Mesendoderm (in vitro differentiated cells): ENCODE results near the gene PTPRD.

Source experiments
- DNase-seq: peaks from one replicate; pipeline ENCODE4 v3.0.0; 2013
- H2AK5ac ChIP-seq: 2 replicates; pipeline ENCODE4 v1.6.1; 2013; ENCODE audit warnings: low read length, inconsistent platforms
- H2BK120ac ChIP-seq: 2 replicates; pipeline ENCODE4 v1.6.1; 2013; ENCODE audit warnings: low read depth, mild to moderate bottlenecking, low read length, moderate library complexity, mixed read lengths
- H2BK15ac ChIP-seq: replicated peaks from 2 replicates; pipeline ENCODE4 v1.6.1; 2013; ENCODE audit warnings: low read depth, mild to moderate bottlenecking, moderate library complexity
- H2BK5ac ChIP-seq: 2 replicates; pipeline ENCODE4 v1.6.1; 2013; ENCODE audit warnings: low read length, inconsistent platforms
- H3K18ac ChIP-seq: 2 replicates; pipeline ENCODE4 v1.6.1; 2013; ENCODE audit warnings: mild to moderate bottlenecking, low read length, mixed read lengths
- H3K23ac ChIP-seq: one replicate; pipeline ENCODE4 v1.6.1; 2013; ENCODE audit warnings: low read length
- H3K27ac ChIP-seq: 2 replicates; pipeline ENCODE4 v1.5.1; 2013; ENCODE audit warnings: low read depth, mild to moderate bottlenecking, inconsistent platforms, low read length, moderate library complexity
- H3K27me3 ChIP-seq: 2 replicates; pipeline ENCODE4 v1.6.1; 2013; ENCODE audit warnings: low read length, control low read depth, mild to moderate bottlenecking, inconsistent platforms; ENCODE audit not compliant: insufficient read depth, poor library complexity
- H3K36me3 ChIP-seq: 2 replicates; pipeline ENCODE4 v1.6.1; 2013; ENCODE audit warnings: low read length, inconsistent platforms; ENCODE audit not compliant: control insufficient read depth, insufficient read depth
- H3K4ac ChIP-seq: one replicate; pipeline ENCODE4 v1.6.1; 2013; ENCODE audit warnings: low read depth, mild to moderate bottlenecking, low read length, moderate library complexity
- H3K4me1 ChIP-seq: 2 replicates; pipeline ENCODE4 v1.6.1; 2013; ENCODE audit warnings: low read depth, low read length, inconsistent platforms; ENCODE audit not compliant: control insufficient read depth
- H3K4me2 ChIP-seq: 2 replicates; pipeline ENCODE4 v1.6.1; 2013; ENCODE audit warnings: low read length
- H3K4me3 ChIP-seq: 2 replicates; pipeline ENCODE4 v1.5.1; 2013; ENCODE audit warnings: mild to moderate bottlenecking, low read length
- H3K56ac ChIP-seq: one replicate; pipeline ENCODE4 v1.6.1; 2013; ENCODE audit warnings: low read length
- H3K79me1 ChIP-seq: 2 replicates; pipeline ENCODE4 v1.6.1; 2013; ENCODE audit warnings: low read length, inconsistent platforms
- H3K79me2 ChIP-seq: 2 replicates; pipeline ENCODE4 v1.6.1; 2013; ENCODE audit warnings: mild to moderate bottlenecking, low read length; ENCODE audit not compliant: control insufficient read depth, insufficient read depth
- H3K9ac ChIP-seq: 2 replicates; pipeline ENCODE4 v1.6.1; 2013; ENCODE audit warnings: low read length, inconsistent platforms
- H4K5ac ChIP-seq: one replicate; pipeline ENCODE4 v1.6.1; 2013; ENCODE audit warnings: low read length
- H4K8ac ChIP-seq: one replicate; pipeline ENCODE4 v1.6.1; 2013; ENCODE audit warnings: low read depth, mild to moderate bottlenecking, control low read depth, low read length, moderate library complexity
- WGBS: extraction: QIAGEN DNeasy Blood & Tissue Kit; methylation state at CpG from one replicate; pipeline ENCODE4 v1.1.7; 2013; ENCODE audit warnings: low lambda C conversion rate, missing lambda C conversion rate; ENCODE audit not compliant: insufficient coverage; ENCODE audit errors: extremely low coverage; 5-methylcytosine and 5-hydroxymethylcytosine counted together

Gene PTPRD

GRCh38 chr9:9804109-9804508 is 808.7 kb downstream of the PTPRD start:
- Histone ChIP-seq H3K4ac (no peak overlapping the region), H3K4me3 (no peak overlapping the region), H4K5ac (no peak overlapping the region), H3K27ac (no peak overlapping the region), H3K36me3 (no peaks in the 10 kb centered on the region), H2BK5ac (no peak overlapping the region), H3K27me3 (no peaks in the 10 kb centered on the region), H2BK120ac (no peak overlapping the region), H3K18ac (no peak overlapping the region), H3K56ac (no peak overlapping the region), H3K79me2 (no peaks in the 10 kb centered on the region), H3K23ac (no peak overlapping the region), H3K4me2 (no peak overlapping the region), H2AK5ac (no peak overlapping the region), H2BK15ac (no peak overlapping the region), H3K9ac (no peak overlapping the region), H4K8ac (no peak overlapping the region), H3K4me1 (no peaks in the 10 kb centered on the region), H3K79me1 (no peaks in the 10 kb centered on the region)
- WGBS: no CpG with 5 or more reads among the region's 1 CpG
- no peak for DNase-seq

GRCh38 chr9:9799287-9799686 is 813.5 kb downstream of the PTPRD start:
- Histone ChIP-seq H3K23ac (no peak overlapping the region), H2AK5ac (no peak overlapping the region), H3K27ac (no peak overlapping the region), H3K4me2 (no peak overlapping the region), H3K56ac (no peak overlapping the region), H3K4ac (no peak overlapping the region), H3K79me2 (no peaks in the 10 kb centered on the region), H3K79me1 (no peaks in the 10 kb centered on the region), H2BK120ac (no peak overlapping the region), H3K27me3 (no peaks in the 10 kb centered on the region), H3K18ac (no peak overlapping the region), H3K4me3 (no peak overlapping the region), H3K36me3 (no peaks in the 10 kb centered on the region), H2BK5ac (no peak overlapping the region), H4K5ac (no peak overlapping the region), H3K9ac (no peak overlapping the region), H3K4me1 (no peaks in the 10 kb centered on the region), H2BK15ac (no peak overlapping the region), H4K8ac (no peak overlapping the region)
- no peak for DNase-seq
- WGBS: no CpG with 5 or more reads among the region's 1 CpG

- H3K9ac ChIP-seq: no peak overlapping the region
- H2AK5ac ChIP-seq: no peak overlapping the region
- H3K4me3 ChIP-seq: no peak overlapping the region
- no peaks in the 10 kb centered on the region for H3K79me2 ChIP-seq
- no peak overlapping the region for H4K5ac ChIP-seq
- H4K8ac ChIP-seq: no peak overlapping the region
- no peaks in the 10 kb centered on the region for H3K79me1 ChIP-seq
- H3K23ac ChIP-seq: no peak overlapping the region
- no peak overlapping the region for H3K4me2 ChIP-seq
- H3K36me3 ChIP-seq: no peaks in the 10 kb centered on the region
- H2BK15ac ChIP-seq: no peak overlapping the region
- no CpG with 5 or more reads among the region's 1 CpG for WGBS
- H3K4me1 ChIP-seq: no peaks in the 10 kb centered on the region
- H3K27ac ChIP-seq: no peak overlapping the region
- H2BK5ac ChIP-seq: no peak overlapping the region
- H2BK120ac ChIP-seq: no peak overlapping the region
- H3K27me3 ChIP-seq: no peaks in the 10 kb centered on the region
- no peak overlapping the region for H3K18ac ChIP-seq
- no peak overlapping the region for H3K4ac ChIP-seq
- no peak overlapping the region for H3K56ac ChIP-seq
- no peak for DNase-seq
Observed at GRCh38 chr9:9792144-9792857, 820.5 kb downstream of the PTPRD start.

- H3K4me1 ChIP-seq: no peaks in the 10 kb centered on the region
- no peaks in the 10 kb centered on the region for H3K27me3 ChIP-seq
- H2BK120ac ChIP-seq: no peak overlapping the region
- H3K79me2 ChIP-seq: no peaks in the 10 kb centered on the region
- H3K18ac ChIP-seq: no peak overlapping the region
- no peak overlapping the region for H3K27ac ChIP-seq
- H3K79me1 ChIP-seq: no peaks in the 10 kb centered on the region
- no peak overlapping the region for H2BK15ac ChIP-seq
- H3K4me2 ChIP-seq: no peak overlapping the region
- no peak overlapping the region for H3K23ac ChIP-seq
- H3K36me3 ChIP-seq: no peaks in the 10 kb centered on the region
- no peak overlapping the region for H2BK5ac ChIP-seq
- no peak overlapping the region for H3K56ac ChIP-seq
- H2AK5ac ChIP-seq: no peak overlapping the region
- WGBS: no CpG with 5 or more reads among the region's 1 CpG
- H4K8ac ChIP-seq: no peak overlapping the region
- H3K4me3 ChIP-seq: no peak overlapping the region
- H3K4ac ChIP-seq: no peak overlapping the region
- no peak for DNase-seq
- no peak overlapping the region for H4K5ac ChIP-seq
- H3K9ac ChIP-seq: no peak overlapping the region
Observed at GRCh38 chr9:9791611-9792010, 821.2 kb downstream of the PTPRD start.

- no CpG with 5 or more reads among the region's 1 CpG for WGBS
- Histone ChIP-seq H3K18ac (no peak overlapping the region), H3K56ac (no peak overlapping the region), H3K79me2 (no peaks in the 10 kb centered on the region), H3K79me1 (no peaks in the 10 kb centered on the region), H2BK5ac (no peak overlapping the region), H3K9ac (no peak overlapping the region), H3K27me3 (no peaks in the 10 kb centered on the region), H3K4me3 (no peak overlapping the region), H3K36me3 (no peaks in the 10 kb centered on the region), H3K4me2 (no peak overlapping the region), H4K8ac (no peak overlapping the region), H3K4ac (no peak overlapping the region), H3K4me1 (no peaks in the 10 kb centered on the region), H2BK15ac (no peak overlapping the region), H2AK5ac (no peak overlapping the region), H4K5ac (no peak overlapping the region), H3K23ac (no peak overlapping the region), H3K27ac (no peak overlapping the region), H2BK120ac (no peak overlapping the region)
- DNase-seq: peak; percentile 43
Observed at GRCh38 chr9:9790216-9790872, 822.5 kb downstream of the PTPRD start.
